HL-60/S4 (cell line): ENCODE data around the gene CLDN25.

Experiments used
- in situ Hi-C: fragments of 300-500 bp; cut with MboI; formaldehyde crosslinking; loops from 2 replicates; pipeline ENCODE4 v1.14.3; 2022; ENCODE audit warnings: low sequenced_read_pairs

CLDN25 gene

GRCh38 chr11:113806406-113806805 is 26.8 kb downstream of the CLDN25 start:
- in situ Hi-C loops = no loop called here

DNA sequence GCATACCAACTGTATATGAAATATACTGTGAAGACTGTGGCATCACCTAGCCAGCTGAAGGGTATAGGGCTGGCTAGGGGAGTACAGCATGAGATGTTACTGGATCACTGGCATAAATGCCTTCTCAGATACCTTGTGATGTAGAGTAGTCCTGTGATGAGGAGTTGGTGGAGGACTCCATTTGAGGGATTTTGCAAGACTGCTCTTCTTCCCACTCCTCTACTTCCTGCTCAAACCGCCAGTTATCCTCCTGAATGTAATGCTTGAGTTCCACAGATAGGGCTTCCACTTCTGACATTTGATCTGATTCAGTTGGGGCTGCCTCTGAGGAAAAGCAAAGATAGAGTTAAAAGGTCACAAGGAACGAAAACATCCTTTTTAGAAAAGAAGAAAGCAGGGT is 29.3 kb downstream of the CLDN25 start:
- in situ Hi-C loops = no loop called here

DNA sequence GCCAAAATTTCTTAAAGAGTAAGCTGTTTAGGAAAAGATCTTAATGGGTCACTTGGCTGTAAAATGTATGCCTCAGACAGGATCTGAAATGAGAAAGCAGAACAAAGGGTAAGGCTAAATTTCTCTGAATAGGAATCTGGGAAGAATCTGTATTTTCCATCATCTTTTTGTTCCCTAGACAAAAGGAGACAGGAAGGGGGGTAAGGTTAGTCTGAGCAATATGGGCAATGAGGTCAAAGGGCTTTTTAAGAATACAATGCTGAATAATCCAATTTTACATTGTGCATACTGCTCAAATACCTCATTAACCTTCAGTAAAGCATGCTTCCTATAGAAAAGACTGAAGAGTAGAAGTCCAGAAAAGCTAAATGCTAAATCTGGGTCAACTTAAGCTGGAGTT is 34.6 kb downstream of the CLDN25 start:
- in situ Hi-C loops = no loop called here

DNA sequence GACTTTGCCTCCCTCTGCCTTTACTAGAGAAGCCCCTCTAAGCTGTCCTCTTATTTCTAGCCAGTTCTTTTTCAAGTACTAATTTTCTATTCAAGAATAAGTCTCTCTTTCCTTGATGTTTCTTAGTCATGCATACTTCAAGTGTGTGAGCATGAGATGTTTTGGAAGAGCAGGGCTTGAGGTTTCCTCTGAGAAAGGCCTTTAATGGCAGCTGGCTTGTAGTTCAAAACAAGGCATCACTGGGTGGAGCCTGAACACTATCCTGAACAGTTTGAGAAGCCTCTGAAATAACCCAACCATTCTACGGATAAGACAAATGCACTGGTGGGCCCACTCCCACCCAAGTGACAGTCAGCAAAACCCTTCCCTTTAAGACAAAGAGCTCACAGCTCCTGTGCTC is 37.6 kb downstream of the CLDN25 start:
- in situ Hi-C loops = no loop called here

- in situ Hi-C loops = no loop called here
These were observed 38.0 kb downstream of the CLDN25 start for GRCh38 chr11:113817626-113818025.

DNA sequence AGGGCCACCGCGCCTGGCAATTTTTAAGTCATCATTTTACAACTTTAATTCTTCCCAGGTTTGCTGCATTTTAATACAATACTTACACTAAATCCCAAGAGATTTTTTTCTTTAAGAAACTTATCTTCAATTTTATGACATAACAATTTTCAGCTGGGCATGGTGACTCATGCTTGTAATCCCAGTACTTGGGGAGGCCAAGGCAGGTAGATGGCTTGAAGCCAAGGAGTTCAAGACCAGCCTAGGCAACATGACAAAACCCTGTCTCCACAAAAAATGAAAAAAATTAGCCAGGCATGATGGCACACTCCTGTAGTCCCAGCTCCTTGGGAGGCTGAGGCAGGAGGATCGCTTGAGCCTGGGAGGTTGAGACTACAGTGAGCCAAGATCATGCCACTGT is 38.8 kb downstream of the CLDN25 start:
- in situ Hi-C loops = no loop called here

GRCh38 chr11:113827477-113827876 is 47.9 kb downstream of the CLDN25 start:
- in situ Hi-C loops = no loop called here

GRCh38 chr11:113828191-113828590 is 48.6 kb downstream of the CLDN25 start:
- in situ Hi-C loops = no loop called here

DNA sequence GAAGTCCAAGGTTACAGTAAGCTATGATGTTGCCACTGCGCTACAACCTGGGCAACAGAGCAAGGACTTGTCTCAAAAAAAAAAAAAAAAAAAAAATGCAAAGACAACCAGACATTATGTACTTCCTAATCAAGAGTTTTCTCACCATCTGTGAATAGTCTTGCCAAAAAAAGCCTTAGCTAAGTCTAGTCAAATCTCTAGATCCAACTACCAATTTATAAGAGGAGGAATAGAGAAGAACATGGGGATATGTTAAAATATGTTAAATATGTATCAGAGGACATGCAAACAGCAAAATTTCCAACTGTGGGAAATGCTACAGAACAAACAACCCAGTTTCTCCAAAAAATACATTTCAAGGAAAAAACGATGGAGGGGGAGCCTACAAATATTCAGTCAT is 50.2 kb downstream of the CLDN25 start:
- in situ Hi-C loops = no loop called here
